Gastrocnemius medialis (tissue), 4 donors: ENCODE data around the gene C12orf43.

Experiments
- POLR2A ChIP-seq, 2 donors: fragments of 450-650 bp; IDR thresholded peaks; one replicate each; pipeline ENCODE4 v1.6.1; 2017; ENCODE audit warnings: antibody characterized with exemption in 2 of 2, mild to moderate bottlenecking in 2 of 2, moderate library complexity in 2 of 2
- TF ChIP-seq, protein P1 (sequence below), 5 experiments: fragments of 450-650 bp in 3 of 5; fragments of 200-600 bp in 2 of 5; sonication (generic) in 2 of 5; IDR thresholded peaks in 4 of 5; conservative IDR thresholded peaks in 1 of 5; 1 replicate in 4 of 5; 2 replicates in 1 of 5; pipeline ENCODE4 v1.5.1; 2016 to 2019; ENCODE audit warnings: antibody characterized with exemption in 5 of 5, mild to moderate bottlenecking in 3 of 5, moderate library complexity in 3 of 5

GRCh38 chr12:121004253-121004815 lies 12.0 kb downstream of the C12orf43 start:
- TF ChIP-seq, protein P1, sequence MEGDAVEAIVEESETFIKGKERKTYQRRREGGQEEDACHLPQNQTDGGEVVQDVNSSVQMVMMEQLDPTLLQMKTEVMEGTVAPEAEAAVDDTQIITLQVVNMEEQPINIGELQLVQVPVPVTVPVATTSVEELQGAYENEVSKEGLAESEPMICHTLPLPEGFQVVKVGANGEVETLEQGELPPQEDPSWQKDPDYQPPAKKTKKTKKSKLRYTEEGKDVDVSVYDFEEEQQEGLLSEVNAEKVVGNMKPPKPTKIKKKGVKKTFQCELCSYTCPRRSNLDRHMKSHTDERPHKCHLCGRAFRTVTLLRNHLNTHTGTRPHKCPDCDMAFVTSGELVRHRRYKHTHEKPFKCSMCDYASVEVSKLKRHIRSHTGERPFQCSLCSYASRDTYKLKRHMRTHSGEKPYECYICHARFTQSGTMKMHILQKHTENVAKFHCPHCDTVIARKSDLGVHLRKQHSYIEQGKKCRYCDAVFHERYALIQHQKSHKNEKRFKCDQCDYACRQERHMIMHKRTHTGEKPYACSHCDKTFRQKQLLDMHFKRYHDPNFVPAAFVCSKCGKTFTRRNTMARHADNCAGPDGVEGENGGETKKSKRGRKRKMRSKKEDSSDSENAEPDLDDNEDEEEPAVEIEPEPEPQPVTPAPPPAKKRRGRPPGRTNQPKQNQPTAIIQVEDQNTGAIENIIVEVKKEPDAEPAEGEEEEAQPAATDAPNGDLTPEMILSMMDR (IDR thresholded peaks at IDR 0.05 in 4 of 5, conservative IDR thresholded peaks at IDR 0.05 in 1 of 5) = no peak
- no peak for TF ChIP-seq POLR2A (IDR thresholded peaks at IDR 0.05)
